Endothelial cell of umbilical vein (primary cell): ENCODE measurements around the gene SEC22B.
"Not testable (repeated sequence)": the region's sequence is repeated elsewhere in the genome, so short reads cannot be mapped to it uniquely, and the experiment has no call there.

Experiments used
- CTCF ChIP-seq, 2 donors: IDR thresholded peaks; 1 replicate in 1 of 2; 2 replicates in 1 of 2; pipeline ENCODE4 v1.5.1; 2011; ENCODE audit warnings: low read length in 2 of 2, mild to moderate bottlenecking in 2 of 2, moderate library complexity in 2 of 2, control low read depth in 1 of 2, inconsistent platforms in 1 of 2, low read depth in 1 of 2; ENCODE audit not compliant: insufficient read depth in 1 of 2; ENCODE audit errors: extremely low read depth in 1 of 2
- POLR2A ChIP-seq: IDR thresholded peaks from 2 replicates; pipeline ENCODE4 v1.6.1; 2012; ENCODE audit warnings: low read depth, mild to moderate bottlenecking, control low read depth, low read length
- TF ChIP-seq, protein P1 (sequence below): IDR thresholded peaks from 2 replicates; pipeline ENCODE4 v1.6.1; 2011; ENCODE audit not compliant: insufficient read depth, insufficient read length

- TF ChIP-seq CTCF (IDR thresholded peaks at IDR 0.05; ENCODE audit: extremely low read depth in 1 of 2, insufficient read depth in 1 of 2, low read depth in 1 of 2, low read length in 2 of 2); POLR2A: not testable (repeated sequence)
- TF ChIP-seq, protein P1, sequence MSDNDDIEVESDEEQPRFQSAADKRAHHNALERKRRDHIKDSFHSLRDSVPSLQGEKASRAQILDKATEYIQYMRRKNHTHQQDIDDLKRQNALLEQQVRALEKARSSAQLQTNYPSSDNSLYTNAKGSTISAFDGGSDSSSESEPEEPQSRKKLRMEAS = not testable (repeated sequence)
These were observed 37.3 kb upstream of the SEC22B start for GRCh38 chr1:120213606-120214005.
